IMR-90 (cell line): ENCODE data around the gene TST.

Experiments used
- BHLHE40 ChIP-seq: fragments of 150-350 bp; IDR thresholded peaks from 2 replicates; pipeline ENCODE4 v1.6.1; 2016; ENCODE audit warnings: mild to moderate bottlenecking, low read depth, low read length
- CEBPB ChIP-seq: IDR thresholded peaks from 2 replicates; pipeline ENCODE4 v1.6.1; 2012; ENCODE audit warnings: low read depth, low read length, improper control_type of control experiment
- CHD1 ChIP-seq: IDR thresholded peaks from 2 replicates; pipeline ENCODE4 v1.6.1; 2012; ENCODE audit warnings: low read depth, low read length, improper control_type of control experiment
- MAFK ChIP-seq: IDR thresholded peaks from 2 replicates; pipeline ENCODE4 v1.6.1; 2012; ENCODE audit warnings: low read depth, low read length, improper control_type of control experiment
- MAZ ChIP-seq: IDR thresholded peaks from 2 replicates; pipeline ENCODE4 v1.6.1; 2012; ENCODE audit warnings: low read depth, mild to moderate bottlenecking, low read length, improper control_type of control experiment, moderate library complexity, borderline replicate concordance
- MXI1 ChIP-seq: IDR thresholded peaks from 2 replicates; pipeline ENCODE4 v1.6.1; 2012; ENCODE audit warnings: low read depth, mild to moderate bottlenecking, low read length, moderate library complexity, borderline replicate concordance
- POLR2A ChIP-seq: IDR thresholded peaks from 2 replicates; pipeline ENCODE4 v1.6.1; 2012; ENCODE audit warnings: mild to moderate bottlenecking, low read depth, low read length
- RAD21 ChIP-seq: IDR thresholded peaks from 2 replicates; pipeline ENCODE4 v1.6.1; 2012; ENCODE audit warnings: low read length, improper control_type of control experiment
- RCOR1 ChIP-seq: IDR thresholded peaks from 2 replicates; pipeline ENCODE4 v1.6.1; 2012; ENCODE audit warnings: mild to moderate bottlenecking, low read length, improper control_type of control experiment; ENCODE audit not compliant: insufficient replicate concordance
- RFX5 ChIP-seq: IDR thresholded peaks from 2 replicates; pipeline ENCODE4 v1.8.0; 2012; ENCODE audit warnings: low read depth, mild to moderate bottlenecking, low read length, moderate library complexity
- SMC3 ChIP-seq: fragments of 150-350 bp; IDR thresholded peaks from 2 replicates; pipeline ENCODE4 v1.6.1; 2016; ENCODE audit warnings: low read depth, mild to moderate bottlenecking, antibody characterized with exemption, low read length, moderate library complexity
- TF ChIP-seq, protein P1 (sequence below): conservative IDR thresholded peaks from 2 replicates; pipeline ENCODE4 v1.5.1; 2012; ENCODE audit warnings: mild to moderate bottlenecking, low read depth, low read length, improper control_type of control experiment
- TF ChIP-seq, protein P2 (sequence below): fragments of 150-350 bp; IDR thresholded peaks from 2 replicates; pipeline ENCODE4 v1.6.1; 2017; ENCODE audit warnings: mild to moderate bottlenecking, antibody characterized with exemption, low read length, low read depth
- TF ChIP-seq, protein P3 (sequence below): fragments of 150-350 bp; IDR thresholded peaks from 2 replicates; pipeline ENCODE4 v1.6.1; 2016; ENCODE audit warnings: low read depth, mild to moderate bottlenecking, low read length, moderate library complexity, borderline replicate concordance

DNA sequence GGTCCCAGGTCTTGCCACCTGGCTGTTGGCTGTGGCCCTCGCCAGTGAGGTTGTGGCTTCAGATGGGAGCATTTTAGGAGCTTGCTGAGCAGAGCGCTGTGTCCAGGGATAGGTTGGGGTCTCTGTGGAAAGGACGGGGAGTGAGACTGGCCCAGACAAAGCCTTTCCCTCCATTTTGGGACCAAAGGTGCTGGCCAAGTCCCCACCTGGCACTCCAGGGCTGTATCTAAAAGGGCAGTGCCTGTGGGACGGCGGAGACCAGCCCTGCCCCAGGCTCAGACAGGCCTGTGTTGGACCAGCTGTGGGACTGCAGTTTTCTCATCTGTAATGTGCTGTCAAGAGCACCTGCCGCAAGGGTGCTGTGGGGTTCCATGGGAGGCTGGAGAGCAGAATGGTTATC is 27.3 kb upstream of the TST start:
- TF ChIP-seq BHLHE40 (no peak), RAD21 (no peak), RCOR1 (no peak), MXI1 (no peak), SMC3 (no peak), CHD1 (no peak), POLR2A (no peak), MAZ (no peak), CEBPB (no peak), RFX5 (no peak), MAFK (no peak)
- TF ChIP-seq, protein P1, sequence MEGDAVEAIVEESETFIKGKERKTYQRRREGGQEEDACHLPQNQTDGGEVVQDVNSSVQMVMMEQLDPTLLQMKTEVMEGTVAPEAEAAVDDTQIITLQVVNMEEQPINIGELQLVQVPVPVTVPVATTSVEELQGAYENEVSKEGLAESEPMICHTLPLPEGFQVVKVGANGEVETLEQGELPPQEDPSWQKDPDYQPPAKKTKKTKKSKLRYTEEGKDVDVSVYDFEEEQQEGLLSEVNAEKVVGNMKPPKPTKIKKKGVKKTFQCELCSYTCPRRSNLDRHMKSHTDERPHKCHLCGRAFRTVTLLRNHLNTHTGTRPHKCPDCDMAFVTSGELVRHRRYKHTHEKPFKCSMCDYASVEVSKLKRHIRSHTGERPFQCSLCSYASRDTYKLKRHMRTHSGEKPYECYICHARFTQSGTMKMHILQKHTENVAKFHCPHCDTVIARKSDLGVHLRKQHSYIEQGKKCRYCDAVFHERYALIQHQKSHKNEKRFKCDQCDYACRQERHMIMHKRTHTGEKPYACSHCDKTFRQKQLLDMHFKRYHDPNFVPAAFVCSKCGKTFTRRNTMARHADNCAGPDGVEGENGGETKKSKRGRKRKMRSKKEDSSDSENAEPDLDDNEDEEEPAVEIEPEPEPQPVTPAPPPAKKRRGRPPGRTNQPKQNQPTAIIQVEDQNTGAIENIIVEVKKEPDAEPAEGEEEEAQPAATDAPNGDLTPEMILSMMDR, result no peak
- TF ChIP-seq, protein P2, sequence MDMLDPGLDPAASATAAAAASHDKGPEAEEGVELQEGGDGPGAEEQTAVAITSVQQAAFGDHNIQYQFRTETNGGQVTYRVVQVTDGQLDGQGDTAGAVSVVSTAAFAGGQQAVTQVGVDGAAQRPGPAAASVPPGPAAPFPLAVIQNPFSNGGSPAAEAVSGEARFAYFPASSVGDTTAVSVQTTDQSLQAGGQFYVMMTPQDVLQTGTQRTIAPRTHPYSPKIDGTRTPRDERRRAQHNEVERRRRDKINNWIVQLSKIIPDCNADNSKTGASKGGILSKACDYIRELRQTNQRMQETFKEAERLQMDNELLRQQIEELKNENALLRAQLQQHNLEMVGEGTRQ, result no peak
- TF ChIP-seq, protein P3, sequence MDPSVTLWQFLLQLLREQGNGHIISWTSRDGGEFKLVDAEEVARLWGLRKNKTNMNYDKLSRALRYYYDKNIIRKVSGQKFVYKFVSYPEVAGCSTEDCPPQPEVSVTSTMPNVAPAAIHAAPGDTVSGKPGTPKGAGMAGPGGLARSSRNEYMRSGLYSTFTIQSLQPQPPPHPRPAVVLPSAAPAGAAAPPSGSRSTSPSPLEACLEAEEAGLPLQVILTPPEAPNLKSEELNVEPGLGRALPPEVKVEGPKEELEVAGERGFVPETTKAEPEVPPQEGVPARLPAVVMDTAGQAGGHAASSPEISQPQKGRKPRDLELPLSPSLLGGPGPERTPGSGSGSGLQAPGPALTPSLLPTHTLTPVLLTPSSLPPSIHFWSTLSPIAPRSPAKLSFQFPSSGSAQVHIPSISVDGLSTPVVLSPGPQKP, result no peak
